Endothelial cell of umbilical vein (primary cell): Measurements from ENCODE around the gene GMEB2.

Experiments used
- MYC ChIP-seq: IDR thresholded peaks from one replicate; pipeline ENCODE4 v1.6.1; 2011; ENCODE audit warnings: mild to moderate bottlenecking, low read depth, low read length
- POLR2A ChIP-seq: IDR thresholded peaks from 2 replicates; pipeline ENCODE4 v1.6.1; 2012; ENCODE audit warnings: low read depth, mild to moderate bottlenecking, control low read depth, low read length
- POLR2AphosphoS5 ChIP-seq: IDR thresholded peaks from 2 replicates; pipeline ENCODE4 v1.6.1; 2012; ENCODE audit warnings: low read depth, mild to moderate bottlenecking, control low read depth, low read length, moderate library complexity; ENCODE audit not compliant: insufficient read depth
- TF ChIP-seq, protein P1 (sequence below), 2 donors: IDR thresholded peaks; 1 replicate in 1 of 2; 2 replicates in 1 of 2; pipeline ENCODE4 v1.5.1; 2011; ENCODE audit warnings: low read length in 2 of 2, mild to moderate bottlenecking in 2 of 2, moderate library complexity in 2 of 2, control low read depth in 1 of 2, inconsistent platforms in 1 of 2, low read depth in 1 of 2; ENCODE audit not compliant: insufficient read depth in 1 of 2; ENCODE audit errors: extremely low read depth in 1 of 2

DNA sequence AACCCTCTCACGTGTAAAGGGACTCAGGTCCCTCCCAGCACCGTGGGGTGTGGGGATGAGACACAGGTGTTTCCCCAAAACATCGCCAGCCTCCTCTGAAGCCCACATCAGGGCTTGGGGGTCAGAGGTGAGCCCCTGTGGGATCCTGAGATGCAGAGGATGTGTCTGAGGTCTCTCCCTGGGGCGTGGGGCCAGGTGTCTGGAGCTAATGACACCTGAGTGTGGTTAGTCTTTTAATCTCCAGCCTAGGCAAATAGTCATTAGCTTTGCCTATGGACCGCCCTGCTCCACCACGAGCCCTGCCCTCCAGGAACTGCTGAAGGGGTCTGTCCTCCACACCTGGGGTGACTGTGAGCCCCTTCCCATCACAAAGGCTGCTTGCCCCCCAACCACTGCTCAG, 81.1 kb downstream of the GMEB2 start:
- TF ChIP-seq, protein P1, sequence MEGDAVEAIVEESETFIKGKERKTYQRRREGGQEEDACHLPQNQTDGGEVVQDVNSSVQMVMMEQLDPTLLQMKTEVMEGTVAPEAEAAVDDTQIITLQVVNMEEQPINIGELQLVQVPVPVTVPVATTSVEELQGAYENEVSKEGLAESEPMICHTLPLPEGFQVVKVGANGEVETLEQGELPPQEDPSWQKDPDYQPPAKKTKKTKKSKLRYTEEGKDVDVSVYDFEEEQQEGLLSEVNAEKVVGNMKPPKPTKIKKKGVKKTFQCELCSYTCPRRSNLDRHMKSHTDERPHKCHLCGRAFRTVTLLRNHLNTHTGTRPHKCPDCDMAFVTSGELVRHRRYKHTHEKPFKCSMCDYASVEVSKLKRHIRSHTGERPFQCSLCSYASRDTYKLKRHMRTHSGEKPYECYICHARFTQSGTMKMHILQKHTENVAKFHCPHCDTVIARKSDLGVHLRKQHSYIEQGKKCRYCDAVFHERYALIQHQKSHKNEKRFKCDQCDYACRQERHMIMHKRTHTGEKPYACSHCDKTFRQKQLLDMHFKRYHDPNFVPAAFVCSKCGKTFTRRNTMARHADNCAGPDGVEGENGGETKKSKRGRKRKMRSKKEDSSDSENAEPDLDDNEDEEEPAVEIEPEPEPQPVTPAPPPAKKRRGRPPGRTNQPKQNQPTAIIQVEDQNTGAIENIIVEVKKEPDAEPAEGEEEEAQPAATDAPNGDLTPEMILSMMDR (IDR thresholded peaks at IDR 0.05; ENCODE audit: extremely low read depth in 1 of 2, insufficient read depth in 1 of 2, low read depth in 1 of 2, low read length in 2 of 2): no peak
- TF ChIP-seq POLR2A (no peak), POLR2AphosphoS5 (no peak), MYC (no peak)
